Skeletal muscle tissue (tissue), 4 donors: Measurements from ENCODE around the gene TMEM222. TPM values are rescaled to one million over a fixed set of nuclear protein-coding genes. Genes with fewer than 3 reads are reported as not detected.
A peak's percentile ranks its signal among the peaks of the same experiment; 100 is the strongest.

Experiments
- H3K27ac ChIP-seq: one replicate; pipeline ENCODE4 v1.7.0; 2013; ENCODE audit warnings: mild to moderate bottlenecking, low read depth, low read length, inconsistent platforms
- H3K27me3 ChIP-seq, 3 donors: one replicate each; pipeline ENCODE4 v1.7.0; 2013; ENCODE audit warnings: low read length in 3 of 3; ENCODE audit not compliant: control insufficient read depth in 3 of 3, insufficient read depth in 3 of 3
- H3K36me3 ChIP-seq, 3 donors: one replicate each; pipeline ENCODE4 v1.7.0; 2013; ENCODE audit warnings: low read length in 3 of 3; ENCODE audit not compliant: control insufficient read depth in 3 of 3, insufficient read depth in 3 of 3
- H3K4me1 ChIP-seq, 3 donors: one replicate each; pipeline ENCODE4 v1.7.0; 2013; ENCODE audit warnings: low read length in 3 of 3, mild to moderate bottlenecking in 3 of 3; ENCODE audit not compliant: control insufficient read depth in 3 of 3, insufficient read depth in 3 of 3
- H3K4me3 ChIP-seq, 3 donors: one replicate each; pipeline ENCODE4 v1.7.0; 2013; ENCODE audit warnings: low read length in 3 of 3
- H3K9ac ChIP-seq, 3 donors: one replicate each; pipeline ENCODE4 v1.7.0; 2013; ENCODE audit warnings: low read length in 3 of 3, mild to moderate bottlenecking in 3 of 3, moderate library complexity in 2 of 3, low read depth in 1 of 3
- H3K9me3 ChIP-seq, 3 donors: one replicate each; pipeline ENCODE4 v1.7.0; 2013; ENCODE audit warnings: low read length in 3 of 3; ENCODE audit not compliant: control insufficient read depth in 3 of 3
- total RNA-seq: library from RNA; depleted of rRNA; stranded (reverse); fragments of >200 nt; gene quantifications from one replicate; pipeline ENCODE4 v1.2.3, GENCODE V29; 2014
- donor health status: Osteomylitis.

The TMEM222 gene
- total RNA-seq, 1 donor from 2014 or later = 14.1 TPM

DNA sequence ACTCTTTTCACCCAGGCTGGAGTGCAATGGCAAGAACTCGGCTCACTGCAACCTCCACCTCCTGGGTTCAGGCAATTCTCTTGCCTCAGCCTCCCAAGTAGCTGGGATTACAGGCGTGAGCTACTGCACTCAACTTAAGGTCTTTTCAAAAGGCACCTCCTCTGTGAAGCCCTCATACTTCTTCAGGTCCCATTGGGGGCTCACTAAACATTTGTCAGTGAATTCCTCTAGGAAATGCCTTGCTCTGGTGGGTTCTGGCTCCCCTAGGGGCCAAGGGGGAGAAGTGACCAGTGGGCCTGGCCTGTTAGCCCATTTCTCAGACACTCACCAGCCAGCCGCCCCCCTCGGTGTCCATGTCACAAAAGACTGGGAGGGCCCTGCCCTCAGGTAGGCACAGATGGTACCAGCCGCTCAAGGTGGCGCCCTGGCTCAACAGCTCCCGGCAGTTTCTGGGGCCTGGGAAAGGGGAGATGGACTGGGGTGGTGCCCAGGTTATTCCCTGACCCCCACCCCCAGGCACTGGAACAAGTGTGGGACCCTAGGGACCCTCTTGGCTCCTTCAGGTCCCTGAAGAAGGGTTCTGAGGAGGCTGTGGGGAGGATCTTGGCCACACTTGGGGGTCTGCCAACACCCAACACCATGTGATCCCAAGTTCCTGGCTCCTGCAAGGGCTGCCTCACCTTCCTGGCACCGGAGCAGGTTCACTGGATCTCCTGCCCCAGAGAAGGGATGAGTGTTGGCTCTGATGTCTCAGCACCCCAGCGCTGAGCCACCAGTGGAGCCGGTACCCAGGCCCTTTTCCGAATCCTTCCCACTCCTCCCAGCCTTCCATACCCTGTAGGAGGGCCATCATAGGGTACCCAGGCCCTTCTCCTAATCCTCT, 51.1 kb downstream of the TMEM222 start:
- Histone ChIP-seq H3K27ac (no peak overlapping the region), H3K4me1 (peaks cover 0 to 11% (median 0%) of the 10 kb centered on the region in 3 donors), H3K9me3 (no peaks in the 10 kb centered on the region)

GRCh38 chr1:27374362-27375086, 52.6 kb downstream of the TMEM222 start, which contains the start of gene FCN3:
Gene FCN3 (minus strand): TSS chr1:27374824. CDS start chr1:27374818, 6 bp downstream.
- Histone ChIP-seq H3K27ac (no peak within 1 kb of the TSS), H3K9me3 (no peaks in the 10 kb centered on the region), H3K4me3 (no peak within 1 kb of the TSS), H3K9ac (no peak within 1 kb of the TSS), H3K36me3 (no peaks in the 10 kb centered on the region), H3K4me1 (peaks cover 0 to 9% (median 0%) of the 10 kb centered on the region in 3 donors), H3K27me3 (no peaks in the 10 kb centered on the region)

More for the DNA sequence above, 51.1 kb downstream of the TMEM222 start:
- Histone ChIP-seq H3K36me3 (no peaks in the 10 kb centered on the region), H3K4me3 (no peak overlapping the region), H3K27me3 (no peaks in the 10 kb centered on the region), H3K9ac (no peak overlapping the region)

DNA sequence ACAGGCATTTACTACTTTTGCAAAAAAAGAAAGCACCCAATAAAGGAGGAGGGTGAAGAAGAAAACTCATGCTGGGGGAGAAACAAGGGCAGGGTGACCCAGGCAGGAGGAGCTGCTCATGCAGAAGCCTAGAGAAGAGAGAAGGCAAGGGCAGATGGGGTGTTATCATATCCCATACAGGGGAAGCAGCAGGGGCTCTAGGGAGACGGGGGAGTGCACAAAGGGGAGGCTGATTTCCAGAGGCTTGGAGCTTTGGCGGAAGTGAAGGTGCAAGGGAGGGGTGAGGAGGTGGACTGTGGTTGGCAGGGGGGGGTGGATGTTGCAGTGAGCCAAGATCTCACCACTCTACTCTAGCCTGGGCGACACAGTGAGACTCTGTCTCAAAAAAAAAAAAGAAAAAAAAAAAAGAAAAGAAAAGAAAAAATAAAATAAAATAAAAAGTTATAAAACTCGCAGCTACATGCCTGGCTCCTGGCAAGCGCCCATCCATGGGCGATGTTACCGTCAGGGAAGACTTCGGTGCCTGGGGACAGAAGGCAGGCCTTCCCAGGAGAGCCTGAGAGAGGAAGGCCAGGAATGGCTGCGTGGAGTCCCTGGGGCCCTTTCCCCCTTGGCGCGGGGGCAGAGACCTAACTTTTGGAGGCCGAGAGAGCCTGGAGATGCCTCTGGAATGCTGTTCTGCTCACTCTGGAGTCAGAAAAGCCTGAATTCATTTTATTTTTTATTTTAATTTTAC, 56.0 kb downstream of the TMEM222 start:
- Histone ChIP-seq H3K36me3 (no peaks in the 10 kb centered on the region), H3K27ac (no peak overlapping the region), H3K4me1 (peaks cover 12 to 21% (median 13%) of the 10 kb centered on the region in 3 donors), H3K9me3 (no peaks in the 10 kb centered on the region), H3K9ac (no peak overlapping the region), H3K4me3 (no peak overlapping the region), H3K27me3 (peaks cover 0 to 2% (median 0%) of the 10 kb centered on the region in 3 donors)

DNA sequence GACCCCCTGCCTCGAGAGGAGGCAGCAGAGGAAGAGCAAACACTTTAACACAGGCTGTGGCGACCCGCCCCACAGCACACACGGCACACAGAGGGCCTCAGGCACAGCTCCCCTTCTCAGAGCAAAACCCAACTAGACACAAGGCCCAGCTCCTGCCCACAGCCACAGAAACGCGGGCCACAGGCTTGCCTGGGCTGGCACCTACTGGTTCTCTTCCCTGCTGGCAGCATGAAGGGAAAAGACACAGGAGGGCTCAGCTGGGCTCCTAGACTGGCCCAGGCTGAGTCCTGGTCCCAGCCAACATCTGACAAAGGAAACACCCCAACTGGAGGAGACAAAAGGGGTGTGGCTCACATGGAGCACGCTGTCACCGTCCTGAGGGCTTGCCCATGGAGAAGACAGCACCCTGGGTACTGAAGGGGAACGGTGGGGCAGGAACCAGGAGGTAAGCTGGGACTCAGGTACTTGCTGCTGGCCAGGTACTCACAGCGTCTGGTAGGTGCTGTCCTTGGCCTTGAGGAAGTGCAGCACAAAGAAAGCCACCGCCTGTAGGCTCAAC, 57.7 kb downstream of the TMEM222 start:
- H3K27ac ChIP-seq = no peak overlapping the region
- H3K9me3 ChIP-seq = no peaks in the 10 kb centered on the region
- H3K36me3 ChIP-seq = no peaks in the 10 kb centered on the region
- H3K9ac ChIP-seq = peak overlapping the region in 1 of 3 donors; percentile 33
- no peak overlapping the region for H3K4me3 ChIP-seq
- H3K4me1 ChIP-seq = peaks cover 12 to 20% (median 13%) of the 10 kb centered on the region in 3 donors
- peaks cover 0 to 4% (median 3%) of the 10 kb centered on the region in 3 donors for H3K27me3 ChIP-seq

GRCh38 chr1:27380224-27380623, 58.3 kb downstream of the TMEM222 start:
- Histone ChIP-seq H3K4me1 (peaks cover 12 to 17% (median 13%) of the 10 kb centered on the region in 3 donors), H3K36me3 (no peaks in the 10 kb centered on the region), H3K27me3 (peaks cover 0 to 4% (median 3%) of the 10 kb centered on the region in 3 donors), H3K9me3 (no peaks in the 10 kb centered on the region), H3K27ac (no peak overlapping the region), H3K4me3 (no peak overlapping the region), H3K9ac (peak overlapping the region in 1 of 3 donors; percentile 33)

DNA sequence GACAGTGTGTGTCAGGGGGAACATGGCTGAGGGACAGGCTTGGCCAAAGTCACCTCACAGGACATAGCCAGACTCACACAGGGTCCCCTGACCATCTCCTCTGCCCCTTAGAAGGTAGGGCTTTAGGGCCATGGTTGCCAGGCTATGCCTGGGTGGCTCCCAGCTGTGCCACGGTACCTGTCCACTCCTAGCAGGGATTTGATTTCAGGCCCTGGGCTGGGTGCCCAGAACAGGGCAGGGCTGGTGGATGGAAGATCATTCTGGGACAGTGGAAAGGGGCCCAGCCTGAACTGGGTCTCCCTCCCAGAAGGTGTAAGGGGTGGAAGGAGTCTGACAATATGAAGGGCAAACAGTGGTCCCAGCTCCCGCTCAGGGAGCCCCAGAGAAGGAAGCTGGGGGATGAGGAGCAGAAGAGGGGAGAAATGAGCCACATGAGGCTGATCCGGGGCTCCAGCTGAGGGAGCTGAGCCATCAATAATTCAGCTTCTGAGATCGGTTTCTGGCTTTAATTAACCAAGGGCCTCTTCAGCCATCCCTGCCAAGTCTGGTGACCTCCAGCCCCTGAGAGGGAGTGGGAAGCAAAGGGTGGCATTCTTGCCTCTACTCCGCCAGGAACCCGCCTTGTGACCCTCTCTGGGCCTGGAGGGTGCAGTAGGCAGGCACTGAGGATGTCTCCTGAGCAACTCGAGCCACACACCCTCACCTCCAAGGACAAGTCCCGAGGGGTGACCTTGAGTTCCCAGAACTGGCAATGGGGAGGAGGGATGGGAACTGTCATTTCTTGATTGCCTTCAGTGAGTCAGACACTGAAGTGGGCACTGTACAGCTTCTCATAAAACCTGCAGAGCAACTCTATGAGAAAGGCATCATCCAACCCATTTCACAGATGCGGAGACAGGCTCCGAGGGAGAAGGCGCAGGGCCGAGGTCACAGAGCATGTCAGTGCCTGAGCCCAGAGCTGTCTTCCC, 59.1 kb downstream of the TMEM222 start:
- Histone ChIP-seq H3K9me3 (no peaks in the 10 kb centered on the region), H3K9ac (peak overlapping the region in 1 of 3 donors; percentile 19), H3K4me3 (no peak overlapping the region), H3K4me1 (peaks cover 12 to 15% (median 13%) of the 10 kb centered on the region in 3 donors), H3K27me3 (peaks cover 0 to 4% (median 3%) of the 10 kb centered on the region in 3 donors), H3K36me3 (no peaks in the 10 kb centered on the region), H3K27ac (no peak overlapping the region)

GRCh38 chr1:27381969-27382762, 60.2 kb downstream of the TMEM222 start:
- Histone ChIP-seq H3K4me1 (peaks cover 12 to 15% (median 13%) of the 10 kb centered on the region in 3 donors), H3K4me3 (no peak overlapping the region), H3K9ac (no peak overlapping the region), H3K27ac (no peak overlapping the region), H3K9me3 (no peaks in the 10 kb centered on the region), H3K36me3 (no peaks in the 10 kb centered on the region), H3K27me3 (peaks cover 0 to 4% (median 3%) of the 10 kb centered on the region in 3 donors)

- Histone ChIP-seq H3K4me3 (no peak within 1 kb of the TSS), H3K36me3 (no peaks in the 10 kb centered on the region), H3K27me3 (peaks cover 0 to 4% (median 3%) of the 10 kb centered on the region in 3 donors), H3K9ac (no peak within 1 kb of the TSS), H3K9me3 (no peaks in the 10 kb centered on the region), H3K27ac (no peak within 1 kb of the TSS), H3K4me1 (peaks cover 12 to 13% (median 13%) of the 10 kb centered on the region in 3 donors)
Measured at GRCh38 chr1:27383039-27383605, 61.2 kb downstream of the TMEM222 start, which contains the start of gene CD164L2. Gene CD164L2 (minus strand): TSS chr1:27383333. CDS start chr1:27383239, 94 bp downstream.
